ENCODE data around the gene SH3BP5. TPM values are rescaled to one million over a fixed set of nuclear protein-coding genes. Genes with fewer than 3 reads are reported as not detected.

SH3BP5 gene
- total RNA-seq, 1 donor from 2014 or later, result 6.3 TPM

- TF ChIP-seq CTCF (IDR thresholded peaks at IDR 0.05; ENCODE audit: insufficient read depth, low read length, severe bottlenecking), result no peak
- DNase-seq (ENCODE audit: low read depth) (no peak), FAIRE-seq (no peak)
- Histone ChIP-seq H3K4me3 (ENCODE audit: low read depth, low read length) (no peak overlapping the region), H3K36me3 (ENCODE audit: control insufficient read depth, insufficient read depth, low read length) (no peaks in the 10 kb centered on the region), H3K27me3 (ENCODE audit: control insufficient read depth, insufficient read depth, low read length) (no peaks in the 10 kb centered on the region)
These were observed 10.6 kb upstream of the SH3BP5 start for GRCh38 chr3:15342945-15343344.

GRCh38 chr3:15342246-15342645 lies 9.9 kb upstream of the SH3BP5 start:
- FAIRE-seq (no peak), DNase-seq (ENCODE audit: low read depth) (no peak)
- no peak overlapping the region for H3K4me3 ChIP-seq (ENCODE audit: low read depth, low read length)
- H3K36me3 ChIP-seq (ENCODE audit: control insufficient read depth, insufficient read depth, low read length), result no peaks in the 10 kb centered on the region
- H3K27me3 ChIP-seq (ENCODE audit: control insufficient read depth, insufficient read depth, low read length), result no peaks in the 10 kb centered on the region
- TF ChIP-seq CTCF (IDR thresholded peaks at IDR 0.05; ENCODE audit: insufficient read depth, low read length, severe bottlenecking), result no peak

- Histone ChIP-seq H3K4me3 (ENCODE audit: low read depth, low read length) (no peak overlapping the region), H3K36me3 (ENCODE audit: control insufficient read depth, insufficient read depth, low read length) (no peaks in the 10 kb centered on the region), H3K27me3 (ENCODE audit: control insufficient read depth, insufficient read depth, low read length) (no peaks in the 10 kb centered on the region)
- DNase-seq (ENCODE audit: low read depth) (no peak), FAIRE-seq (no peak)
- TF ChIP-seq CTCF (IDR thresholded peaks at IDR 0.05; ENCODE audit: insufficient read depth, low read length, severe bottlenecking), result no peak
These were observed 8.8 kb upstream of the SH3BP5 start for GRCh38 chr3:15341030-15341726.

- no peak overlapping the region for H3K4me3 ChIP-seq (ENCODE audit: low read depth, low read length)
- TF ChIP-seq CTCF (IDR thresholded peaks at IDR 0.05; ENCODE audit: insufficient read depth, low read length, severe bottlenecking), result no peak
- H3K27me3 ChIP-seq (ENCODE audit: control insufficient read depth, insufficient read depth, low read length), result no peaks in the 10 kb centered on the region
- H3K36me3 ChIP-seq (ENCODE audit: control insufficient read depth, insufficient read depth, low read length), result no peaks in the 10 kb centered on the region
- FAIRE-seq (no peak), DNase-seq (ENCODE audit: low read depth) (peak; percentile 75)
These were observed 7.4 kb upstream of the SH3BP5 start for GRCh38 chr3:15339786-15340215.

GRCh38 chr3:15339001-15339400 lies 6.6 kb upstream of the SH3BP5 start:
- DNase-seq (ENCODE audit: low read depth) (no peak), FAIRE-seq (no peak)
- no peaks in the 10 kb centered on the region for H3K36me3 ChIP-seq (ENCODE audit: control insufficient read depth, insufficient read depth, low read length)
- no peaks in the 10 kb centered on the region for H3K27me3 ChIP-seq (ENCODE audit: control insufficient read depth, insufficient read depth, low read length)
- H3K4me3 ChIP-seq (ENCODE audit: low read depth, low read length), result no peak overlapping the region
- no peak for TF ChIP-seq CTCF (IDR thresholded peaks at IDR 0.05; ENCODE audit: insufficient read depth, low read length, severe bottlenecking)

- no peaks in the 10 kb centered on the region for H3K27me3 ChIP-seq (ENCODE audit: control insufficient read depth, insufficient read depth, low read length)
- DNase-seq (ENCODE audit: low read depth) (no peak), FAIRE-seq (no peak)
- no peak overlapping the region for H3K4me3 ChIP-seq (ENCODE audit: low read depth, low read length)
- no peaks in the 10 kb centered on the region for H3K36me3 ChIP-seq (ENCODE audit: control insufficient read depth, insufficient read depth, low read length)
- TF ChIP-seq CTCF (IDR thresholded peaks at IDR 0.05; ENCODE audit: insufficient read depth, low read length, severe bottlenecking), result no peak
These were observed 5.6 kb upstream of the SH3BP5 start for GRCh38 chr3:15337963-15338362.
